GM06990 (cell line): ENCODE data around the gene EFHC1.
A peak's percentile ranks its signal among the peaks of the same experiment; 100 is the strongest.

ENCODE experiments used
- DNase-seq: peaks from one replicate; pipeline ENCODE4 v3.0.0-alpha.2; 2011; ENCODE audit not compliant: insufficient read length; ENCODE audit errors: extremely low read depth
- H3K27me3 ChIP-seq: replicated peaks from 2 replicates; pipeline ENCODE4 v1.6.0; 2011; ENCODE audit warnings: low read length; ENCODE audit not compliant: control insufficient read depth, insufficient read depth
- H3K36me3 ChIP-seq: 2 replicates; pipeline ENCODE4 v1.5.1; 2011; ENCODE audit warnings: low read length; ENCODE audit not compliant: control insufficient read depth, insufficient read depth
- H3K4me3 ChIP-seq: replicated peaks from 2 replicates; pipeline ENCODE4 v1.5.1; 2011; ENCODE audit warnings: low read depth, mild to moderate bottlenecking, control low read depth, low read length
- CTCF ChIP-seq: IDR thresholded peaks from 2 replicates; pipeline ENCODE4 v1.5.1; 2011; ENCODE audit warnings: low read length, control low read depth, mild to moderate bottlenecking, inconsistent platforms; ENCODE audit not compliant: insufficient read depth, poor library complexity, severe bottlenecking

EFHC1 gene

DNA sequence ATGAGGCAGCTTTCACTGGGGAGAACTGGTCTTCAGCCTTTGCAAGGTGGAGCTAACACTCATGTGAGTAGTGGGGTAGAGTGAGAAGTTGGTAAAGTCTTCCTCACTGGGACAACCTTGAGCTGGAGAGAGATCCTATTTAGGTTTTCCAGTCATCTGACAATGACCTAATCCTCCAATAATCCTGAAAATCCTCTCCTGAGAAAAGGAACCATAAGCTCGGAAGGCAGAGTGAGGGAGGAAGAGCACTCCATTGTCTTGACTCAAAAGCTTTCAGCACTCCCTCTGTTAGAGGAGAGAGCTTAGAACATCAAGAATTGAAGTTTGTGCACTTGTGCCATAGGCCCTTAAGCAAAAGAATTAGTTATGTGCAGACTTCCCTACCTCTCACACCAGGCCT is 78.9 kb downstream of the EFHC1 start:
- no peak for TF ChIP-seq CTCF
- H3K36me3 ChIP-seq = peaks cover 6% of the 10 kb centered on the region
- H3K27me3 ChIP-seq = no peaks in the 10 kb centered on the region
- 0 out of 2 replicates have a peak overlapping the region, but pooled peaks have one; percentile 1 for H3K4me3 ChIP-seq
- DNase-seq = no peak

DNA sequence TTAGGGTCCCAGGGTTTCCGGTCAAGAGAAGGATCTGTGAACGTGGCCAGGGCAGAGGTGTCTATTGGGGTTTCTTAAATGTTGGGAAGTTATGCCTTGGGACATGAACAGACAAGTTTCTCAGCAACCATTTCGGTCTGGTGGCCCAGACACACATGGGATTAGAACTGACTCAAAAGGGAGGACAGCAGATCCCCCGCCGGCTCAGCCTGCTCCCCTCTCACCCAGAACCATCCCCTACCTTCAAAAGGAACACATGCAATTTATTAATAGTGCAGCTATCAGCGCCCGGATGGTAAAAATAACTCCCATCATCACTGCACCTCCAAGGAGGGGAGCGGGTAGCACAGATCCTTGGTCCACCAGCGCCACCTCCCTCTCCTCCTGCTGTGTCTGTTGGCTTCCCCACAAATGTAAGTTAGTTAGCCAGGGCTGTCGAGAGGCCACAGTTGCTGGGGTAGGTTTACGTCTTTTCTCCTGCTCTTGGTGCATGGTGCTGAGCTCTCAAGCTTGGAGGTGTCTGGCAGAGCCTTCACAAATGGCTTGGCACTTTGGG is 79.6 kb downstream of the EFHC1 start:
- Histone ChIP-seq H3K4me3 (no peak overlapping the region), H3K27me3 (no peaks in the 10 kb centered on the region), H3K36me3 (peaks cover 12% of the 10 kb centered on the region)
- DNase-seq = no peak
- no peak for TF ChIP-seq CTCF

GRCh38 chr6:52500238-52501129 is 80.3 kb downstream of the EFHC1 start:
- H3K36me3 ChIP-seq = peaks cover 17% of the 10 kb centered on the region
- H3K27me3 ChIP-seq = no peaks in the 10 kb centered on the region
- TF ChIP-seq CTCF = no peak
- DNase-seq = no peak
- H3K4me3 ChIP-seq = no peak overlapping the region

GRCh38 chr6:52502306-52503029 is 82.3 kb downstream of the EFHC1 start:
- H3K36me3 ChIP-seq = peaks cover 30% of the 10 kb centered on the region
- TF ChIP-seq CTCF = no peak
- H3K4me3 ChIP-seq = no peak overlapping the region
- no peaks in the 10 kb centered on the region for H3K27me3 ChIP-seq
- DNase-seq = no peak

GRCh38 chr6:52503323-52503747 is 83.2 kb downstream of the EFHC1 start:
- Histone ChIP-seq H3K4me3 (no peak overlapping the region), H3K27me3 (no peaks in the 10 kb centered on the region), H3K36me3 (peaks cover 37% of the 10 kb centered on the region)
- TF ChIP-seq CTCF = no peak
- no peak for DNase-seq
